NCI-H2227 treated with DMSO at 0.1 percent for 48 hours (cell line): ENCODE data around the gene ARHGEF4.

Experiments
- DNase-seq: peaks from one replicate; lab custom pipeline; 2025; lab: John Stamatoyannopoulos, UW

The ARHGEF4 gene

GRCh38 chr2:131039908-131040660, 203.4 kb downstream of the ARHGEF4 start:
- no peak for DNase-seq

GRCh38 chr2:131040661-131041401, 204.1 kb downstream of the ARHGEF4 start:
- no peak for DNase-seq

GRCh38 chr2:131041402-131042147, 204.9 kb downstream of the ARHGEF4 start:
- no peak for DNase-seq

- no peak for DNase-seq
These were observed 205.5 kb downstream of the ARHGEF4 start for GRCh38 chr2:131042148-131042775.

- no peak for DNase-seq
These were observed 206.7 kb downstream of the ARHGEF4 start for GRCh38 chr2:131043199-131044074.

- no peak for DNase-seq
These were observed 207.5 kb downstream of the ARHGEF4 start for GRCh38 chr2:131044075-131044756.

- DNase-seq: no peak
These were observed 208.0 kb downstream of the ARHGEF4 start for GRCh38 chr2:131044757-131045150.

GRCh38 chr2:131045286-131046027, 208.7 kb downstream of the ARHGEF4 start:
- no peak for DNase-seq

- no peak for DNase-seq
These were observed 209.6 kb downstream of the ARHGEF4 start for GRCh38 chr2:131046028-131046917.

- DNase-seq: no peak
These were observed 210.4 kb downstream of the ARHGEF4 start for GRCh38 chr2:131046918-131047652.

GRCh38 chr2:131047920-131048560, 211.3 kb downstream of the ARHGEF4 start:
- no peak for DNase-seq

GRCh38 chr2:131048641-131049040, 211.9 kb downstream of the ARHGEF4 start:
- DNase-seq: no peak

GRCh38 chr2:131049150-131049718, 212.5 kb downstream of the ARHGEF4 start:
- no peak for DNase-seq

GRCh38 chr2:131050896-131051295, 214.2 kb downstream of the ARHGEF4 start:
- DNase-seq: no peak

GRCh38 chr2:131052741-131053263, 216.1 kb downstream of the ARHGEF4 start:
- DNase-seq: no peak

GRCh38 chr2:131054488-131054887, 217.8 kb downstream of the ARHGEF4 start:
- DNase-seq: no peak
